Psoas muscle (tissue), 8 donors: ENCODE measurements around the gene CCDC43. TPM values are rescaled to one million over a fixed set of nuclear protein-coding genes. Genes with fewer than 3 reads are reported as not detected.
A peak's percentile ranks its signal among the peaks of the same experiment; 100 is the strongest.
"Not testable (repeated sequence)": the region's sequence is repeated elsewhere in the genome, so short reads cannot be mapped to it uniquely, and the experiment has no call there.

Experiments
- ATAC-seq, 4 donors: fragments of 200-7000 bp; cut with Tn5 transposase; one replicate each; pipeline ENCODE4 v1.9.1; 2020; ENCODE audit warnings: moderate library complexity in 3 of 4, mild to moderate bottlenecking in 2 of 4
- DNase-seq, 2 donors: peaks; one replicate each; pipeline ENCODE4 v3.0.0-alpha.2; 2020
- H3K27ac ChIP-seq: fragments of 200-600 bp; one replicate; pipeline ENCODE4 v1.8.0; 2022
- H3K27me3 ChIP-seq, 3 donors: fragments of 200-600 bp in 1 of 3; one replicate each; pipeline versions ENCODE4 v1.6.1 to v1.8.0; 2013 to 2022; ENCODE audit warnings: low read length in 2 of 3, mild to moderate bottlenecking in 2 of 3, moderate library complexity in 1 of 3; ENCODE audit not compliant: insufficient read depth in 3 of 3
- H3K36me3 ChIP-seq, 2 donors: fragments of 200-600 bp in 1 of 2; one replicate each; pipeline versions ENCODE4 v1.6.1 to v1.8.0; 2013 to 2022; ENCODE audit warnings: low read depth in 1 of 2, mild to moderate bottlenecking in 1 of 2, moderate library complexity in 1 of 2; ENCODE audit not compliant: insufficient read depth in 1 of 2
- H3K4me1 ChIP-seq: fragments of 200-600 bp; one replicate; pipeline ENCODE4 v1.8.0; 2022
- H3K4me3 ChIP-seq: fragments of 200-600 bp; one replicate; pipeline ENCODE4 v1.8.0; 2022; ENCODE audit warnings: mild to moderate bottlenecking
- H3K9me3 ChIP-seq: fragments of 200-600 bp; one replicate; pipeline ENCODE4 v1.8.0; 2022
- CTCF ChIP-seq: fragments of 200-600 bp; IDR thresholded peaks from one replicate; pipeline ENCODE4 v1.8.0; 2022; ENCODE audit warnings: antibody characterized with exemption
- WGBS, 3 donors: extraction: QIAGEN DNeasy Blood & Tissue Kit; methylation state at CpG; one replicate each; pipeline versions ENCODE4 v1.1.6 to v1.1.7; 2013; 5-methylcytosine and 5-hydroxymethylcytosine counted together
- intact Hi-C, 2 donors: fragments of 100-400 bp; cut with DNase I; formaldehyde crosslinking; loops; one replicate each; pipeline versions ENCODE4 v1.11.0 to v1.14.2; 2022
- polyA plus RNA-seq, 3 donors: library from polyadenylated mRNA; stranded (reverse); fragments of 200-250 nt; gene quantifications; one replicate each; pipeline ENCODE4 v1.2.3, GENCODE V29; 2013
- total RNA-seq, 4 donors: library from RNA; stranded (reverse); fragmentation: NEBNext Ultra II Directional in 2 of 4; extraction: Animal tissue kit (Norgen Biotek cat#: 25700) in 2 of 4; gene quantifications; one replicate each; pipeline versions ENCODE4 v1.2.1 to v1.2.4, GENCODE V29; 2021 to 2023
- donor health status: healthy with polysubstance abuse.
- donor health status: DM: no; HTN: no; CAD: no; lungs with moderate emphysema.
- donor health status: Bipolar disorder and iron deficiency.
- donor health status: healthy.
- donor health status: DM: yes; HTN: yes; CAD: no.
- donor health status: DM: no; HTN: no; CAD: no.
- donor health status: DM: no; HTN: no; CAD: no.
- donor health status: DM: yes; HTN: yes; CAD: no.

CCDC43 gene
- total and polyA plus RNA-seq, 7 donors: 32.6 to 59.6 (median 42.5) TPM

- no peak for TF ChIP-seq CTCF
- DNase-seq: no peak
- Histone ChIP-seq H3K4me3 (peak overlapping the region; percentile 91), H3K4me1 (peaks cover 3% of the 10 kb centered on the region), H3K27me3 (no peaks in the 10 kb centered on the region), H3K9me3 (no peaks in the 10 kb centered on the region), H3K27ac (peak overlapping the region; percentile 84), H3K36me3 (no peaks in the 10 kb centered on the region)
- 30 to 39% (median 36%) methylated on average over 4 of the region's 4 CpGs for WGBS, 3 donors
- intact Hi-C loops: no loop called here
- peak in 1 of 4 donors; percentile 35 for ATAC-seq
Observed at GRCh38 chr17:44707755-44708400, 18.3 kb upstream of the CCDC43 start.

- H3K9me3 ChIP-seq, H3K36me3 ChIP-seq, H3K4me1 ChIP-seq, H3K4me3 ChIP-seq, H3K27me3 ChIP-seq, ATAC-seq, DNase-seq, intact Hi-C loops, H3K27ac ChIP-seq: not testable (repeated sequence)
- 77 to 89% (median 87%) methylated on average over 10 of the region's 10 CpGs for WGBS, 3 donors
Observed at GRCh38 chr17:44700288-44700687, 10.7 kb upstream of the CCDC43 start.

- ATAC-seq: no peak
- Histone ChIP-seq H3K27ac (no peak overlapping the region), H3K36me3 (no peaks in the 10 kb centered on the region), H3K27me3 (no peaks in the 10 kb centered on the region), H3K4me3 (no peak overlapping the region), H3K9me3 (no peaks in the 10 kb centered on the region), H3K4me1 (peaks cover 1% of the 10 kb centered on the region)
- intact Hi-C loops: no loop called here
- WGBS, 3 donors: 74 to 77% (median 76%) methylated on average over 11 of the region's 11 CpGs
- no peak for TF ChIP-seq CTCF
- no peak for DNase-seq
Observed at GRCh38 chr17:44693609-44694008, 4.0 kb upstream of the CCDC43 start.

GRCh38 chr17:44690746-44691306 is 1.2 kb upstream of the CCDC43 start:
- peak overlapping the region; percentile 97 for H3K4me3 ChIP-seq

GRCh38 chr17:44688675-44689476 is 700 bp downstream of the CCDC43 start:
- Histone ChIP-seq H3K27ac (peak overlapping the region; percentile 86), H3K4me1 (peaks cover 21% of the 10 kb centered on the region), H3K27me3 (no peaks in the 10 kb centered on the region), H3K36me3 (peaks cover under 1 to 21% of the 10 kb centered on the region in 2 donors), H3K9me3 (no peaks in the 10 kb centered on the region), H3K4me3 (peak overlapping the region; percentile 97)
- 3 to 4% (median 3%) methylated on average over 13 of the region's 13 CpGs for WGBS, 3 donors
- DNase-seq (no peak), ATAC-seq (no peak)
- no peak for TF ChIP-seq CTCF
- intact Hi-C loops: no loop called here

More at GRCh38 chr17:44690746-44691306, 1.2 kb upstream of the CCDC43 start:
- H3K9me3 ChIP-seq, ATAC-seq, H3K27me3 ChIP-seq, DNase-seq, intact Hi-C loops: not testable (repeated sequence)
- Histone ChIP-seq H3K27ac (peak overlapping the region; percentile 86), H3K36me3 (peaks cover 0 to 12% of the 10 kb centered on the region in 2 donors), H3K4me1 (peaks cover 21% of the 10 kb centered on the region)
- 83 to 86% (median 86%) methylated on average over 21 of the region's 21 CpGs for WGBS, 3 donors
